ENCODE results near the gene SPTSSA.

SPTSSA gene

DNA sequence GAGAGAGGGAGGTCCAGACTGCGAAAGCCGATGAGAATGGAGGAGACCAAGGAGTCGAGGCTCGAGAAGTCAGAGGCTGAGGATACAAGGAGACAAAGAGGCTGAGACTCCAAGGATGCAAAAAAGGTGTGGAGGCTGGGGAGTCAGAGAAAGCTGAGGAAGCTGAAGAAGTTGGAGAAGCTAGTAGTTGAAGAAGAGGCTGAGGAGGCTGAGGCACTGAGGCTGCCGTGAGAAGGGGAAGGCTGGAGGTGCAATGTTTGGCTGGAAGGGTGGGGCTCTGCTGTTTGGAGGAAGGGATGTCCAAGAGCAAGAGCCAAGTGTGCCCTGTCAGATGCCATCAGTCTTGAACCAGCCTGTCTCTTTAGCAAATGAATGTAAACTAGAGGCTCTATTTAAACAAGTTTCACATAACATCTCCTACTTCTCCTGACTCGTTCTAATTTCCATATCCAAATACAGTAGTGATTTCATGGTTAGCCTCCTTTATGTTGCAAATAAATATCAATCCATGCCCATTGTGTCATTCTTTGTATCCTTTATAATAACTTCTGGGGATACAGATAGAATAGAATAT lies 10.8 kb upstream of the SPTSSA start:
- TF ChIP-seq, protein P1, sequence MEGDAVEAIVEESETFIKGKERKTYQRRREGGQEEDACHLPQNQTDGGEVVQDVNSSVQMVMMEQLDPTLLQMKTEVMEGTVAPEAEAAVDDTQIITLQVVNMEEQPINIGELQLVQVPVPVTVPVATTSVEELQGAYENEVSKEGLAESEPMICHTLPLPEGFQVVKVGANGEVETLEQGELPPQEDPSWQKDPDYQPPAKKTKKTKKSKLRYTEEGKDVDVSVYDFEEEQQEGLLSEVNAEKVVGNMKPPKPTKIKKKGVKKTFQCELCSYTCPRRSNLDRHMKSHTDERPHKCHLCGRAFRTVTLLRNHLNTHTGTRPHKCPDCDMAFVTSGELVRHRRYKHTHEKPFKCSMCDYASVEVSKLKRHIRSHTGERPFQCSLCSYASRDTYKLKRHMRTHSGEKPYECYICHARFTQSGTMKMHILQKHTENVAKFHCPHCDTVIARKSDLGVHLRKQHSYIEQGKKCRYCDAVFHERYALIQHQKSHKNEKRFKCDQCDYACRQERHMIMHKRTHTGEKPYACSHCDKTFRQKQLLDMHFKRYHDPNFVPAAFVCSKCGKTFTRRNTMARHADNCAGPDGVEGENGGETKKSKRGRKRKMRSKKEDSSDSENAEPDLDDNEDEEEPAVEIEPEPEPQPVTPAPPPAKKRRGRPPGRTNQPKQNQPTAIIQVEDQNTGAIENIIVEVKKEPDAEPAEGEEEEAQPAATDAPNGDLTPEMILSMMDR (IDR thresholded peaks at IDR 0.05; ENCODE audit: low read depth, low read length, missing control alignments): no peak
- no peak overlapping the region for H3K4me3 ChIP-seq (ENCODE audit: low read depth, low read length)
- in situ Hi-C loops (cut with HindIII; ENCODE audit: low sequenced_read_pairs): no loop called here
- DNase-seq (ENCODE audit: low read depth): no peak

DNA sequence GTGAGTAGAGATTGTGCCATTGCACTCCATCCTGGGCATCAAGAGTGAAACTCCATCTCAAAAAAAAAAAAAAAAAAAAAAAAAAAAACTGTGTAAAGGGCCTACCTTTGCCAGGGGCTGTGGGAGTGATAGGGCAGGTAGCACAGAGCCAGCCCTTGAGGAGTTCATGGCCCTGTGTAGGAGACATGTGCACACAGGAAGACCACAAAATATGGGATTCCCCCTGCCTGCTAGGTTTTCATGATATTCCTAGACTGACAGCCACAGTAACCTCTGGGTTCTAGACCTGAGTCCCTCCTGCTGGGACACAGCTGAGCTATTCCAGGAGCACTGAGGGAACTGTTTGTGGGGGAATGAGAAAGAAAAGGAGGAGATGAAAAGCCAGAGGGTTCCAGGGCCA lies 8.3 kb upstream of the SPTSSA start:
- H3K4me3 ChIP-seq (ENCODE audit: low read depth, low read length): no peak overlapping the region
- no peak for DNase-seq (ENCODE audit: low read depth)
- in situ Hi-C loops (cut with HindIII; ENCODE audit: low sequenced_read_pairs): no loop called here
- TF ChIP-seq, protein P1 (IDR thresholded peaks at IDR 0.05; ENCODE audit: low read depth, low read length, missing control alignments): no peak

DNA sequence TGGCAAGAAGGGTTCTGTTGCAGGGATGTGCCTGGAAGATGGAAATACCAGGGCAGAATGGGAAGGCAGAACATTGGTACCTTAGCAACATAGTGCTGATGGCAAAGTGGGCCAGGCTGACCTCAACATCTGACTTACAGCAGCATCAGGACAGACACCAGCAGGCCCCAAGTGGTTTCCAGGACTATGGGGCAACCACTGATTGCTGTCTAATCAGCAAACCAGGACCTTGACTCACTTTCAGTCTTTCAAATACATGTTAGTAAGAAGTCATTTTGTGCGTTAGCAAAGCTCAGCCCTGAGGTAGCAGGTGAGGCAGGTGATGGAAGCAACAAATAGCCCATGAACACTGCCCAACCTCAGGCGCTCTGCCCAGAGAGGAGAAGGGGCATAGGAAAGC lies 4.7 kb upstream of the SPTSSA start:
- DNase-seq (ENCODE audit: low read depth): no peak
- no peak overlapping the region for H3K4me3 ChIP-seq (ENCODE audit: low read depth, low read length)
- in situ Hi-C loops (cut with HindIII; ENCODE audit: low sequenced_read_pairs): no loop called here
- TF ChIP-seq, protein P1 (IDR thresholded peaks at IDR 0.05; ENCODE audit: low read depth, low read length, missing control alignments): no peak

DNA sequence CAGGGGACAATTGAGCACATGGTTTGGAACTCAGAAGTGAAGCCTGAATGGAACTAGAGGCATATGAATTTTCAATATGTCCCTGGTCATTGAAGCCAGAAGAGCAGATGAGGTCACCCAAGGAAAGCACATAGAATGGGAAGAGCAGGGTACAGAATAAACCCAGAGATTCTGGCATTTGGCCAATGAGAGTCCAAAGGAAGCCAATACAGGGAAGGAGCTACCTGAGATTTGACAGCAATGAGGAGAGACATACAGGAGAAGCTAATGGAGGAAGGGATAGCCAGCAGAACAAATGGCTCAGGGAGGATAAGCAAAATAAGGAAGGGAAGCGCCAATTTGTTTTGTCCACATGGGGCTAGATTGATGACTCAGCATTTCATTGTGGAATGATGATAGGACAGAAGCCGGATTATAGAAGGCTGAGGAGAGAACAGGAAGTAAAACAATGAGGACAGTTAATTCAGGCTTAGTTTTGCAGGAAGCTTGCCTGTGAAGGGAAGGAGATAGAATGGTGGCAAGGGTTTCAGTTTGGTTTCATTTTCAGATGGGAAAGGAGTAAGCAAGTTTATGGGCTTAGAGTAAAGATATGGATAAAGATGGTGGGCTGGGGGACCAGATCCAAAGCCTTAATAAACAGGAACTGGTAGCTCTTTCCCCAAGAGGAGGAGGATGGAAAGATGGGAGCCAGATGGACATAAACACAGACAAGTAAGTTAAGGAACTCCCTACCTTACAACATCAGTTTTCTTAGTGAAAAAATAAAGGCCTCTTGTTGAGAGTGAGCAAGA lies 3.2 kb upstream of the SPTSSA start:
- TF ChIP-seq, protein P1 (IDR thresholded peaks at IDR 0.05; ENCODE audit: low read depth, low read length, missing control alignments): no peak
- DNase-seq (ENCODE audit: low read depth): no peak
- no peak overlapping the region for H3K4me3 ChIP-seq (ENCODE audit: low read depth, low read length)
- in situ Hi-C loops (cut with HindIII; ENCODE audit: low sequenced_read_pairs): no loop called here

DNA sequence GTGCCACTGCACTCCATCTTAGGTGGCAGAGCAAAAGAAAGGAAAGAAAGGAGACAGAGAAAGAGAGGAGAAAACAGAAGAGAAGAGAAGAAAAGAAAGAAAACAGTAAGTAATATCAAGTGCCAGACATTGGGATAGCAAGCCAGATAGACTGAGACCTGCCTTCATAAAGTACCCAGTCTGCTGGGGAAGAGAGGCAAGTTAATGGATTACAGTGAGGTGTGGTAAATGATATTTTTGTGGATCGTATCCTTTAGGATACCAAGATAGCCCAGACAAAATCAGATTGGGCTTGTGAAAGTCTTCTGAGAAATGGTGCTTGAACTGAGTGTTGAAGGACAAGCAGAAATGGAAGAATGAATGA lies 1.5 kb upstream of the SPTSSA start:
- TF ChIP-seq, protein P1 (IDR thresholded peaks at IDR 0.05; ENCODE audit: low read depth, low read length, missing control alignments): no peak
- no peak for DNase-seq (ENCODE audit: low read depth)
- in situ Hi-C loops (cut with HindIII; ENCODE audit: low sequenced_read_pairs): no loop called here
- H3K4me3 ChIP-seq (ENCODE audit: low read depth, low read length): no peak overlapping the region

DNA sequence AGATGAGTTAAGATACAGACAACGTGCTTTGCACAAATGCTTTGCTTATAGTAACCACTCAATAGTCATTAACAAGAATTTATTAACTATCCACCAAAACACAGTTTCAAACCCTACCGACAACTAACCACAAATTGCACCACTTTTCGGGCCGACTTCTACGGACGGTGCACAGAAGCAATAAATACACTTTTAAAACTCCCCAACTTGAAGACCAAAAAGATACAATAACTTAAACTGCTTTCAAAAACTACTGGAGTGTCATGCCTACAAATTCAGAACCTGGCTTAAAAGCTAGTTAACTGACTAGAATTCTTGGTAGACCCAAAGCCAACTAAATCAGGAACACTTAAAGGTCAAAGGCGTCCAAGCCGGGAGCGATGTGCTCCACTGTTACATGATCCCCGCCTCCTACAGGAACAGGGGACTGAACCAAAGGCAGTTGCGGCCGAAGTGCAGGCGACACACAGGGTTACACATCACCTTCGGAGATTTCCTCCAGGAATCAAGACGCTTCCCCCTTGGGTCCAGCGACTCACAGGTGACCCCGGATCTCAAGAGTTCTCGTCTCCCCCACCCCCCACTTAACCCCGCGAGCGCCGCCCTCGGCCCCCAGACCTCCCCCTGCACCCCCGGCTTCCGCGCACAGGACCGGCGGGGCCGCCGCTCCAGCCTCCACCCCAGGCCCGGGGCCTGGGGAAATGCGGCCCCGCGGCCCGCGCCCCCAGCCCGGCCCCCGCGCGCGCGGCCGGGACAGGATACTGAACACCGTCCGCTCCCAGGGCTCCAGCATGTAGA lies 507 bp downstream of the SPTSSA start:
- peak overlapping the region; percentile 87 for H3K4me3 ChIP-seq (ENCODE audit: low read depth, low read length)
- TF ChIP-seq, protein P1 (IDR thresholded peaks at IDR 0.05; ENCODE audit: low read depth, low read length, missing control alignments): no peak
- no peak for DNase-seq (ENCODE audit: low read depth)
- in situ Hi-C loops (cut with HindIII; ENCODE audit: low sequenced_read_pairs): no loop called here

Measured in astrocyte of the cerebellum (primary cell).